Neural progenitor cell (in vitro differentiated cells): ENCODE results near the gene GARIN1A.
"Not testable (repeated sequence)": the region's sequence is repeated elsewhere in the genome, so short reads cannot be mapped to it uniquely, and the experiment has no call there.

Source experiments
- EZH2 ChIP-seq: fragments of 200-600 bp; sonication (generic); IDR thresholded peaks from 2 replicates; pipeline ENCODE4 v1.6.1; 2017; ENCODE audit warnings: antibody characterized with exemption, mild to moderate bottlenecking, moderate library complexity
- TF ChIP-seq, protein P1 (sequence below): fragments of 200-600 bp; sonication (generic); IDR thresholded peaks from 2 replicates; pipeline ENCODE4 v1.5.1; 2017; ENCODE audit warnings: antibody characterized with exemption, mild to moderate bottlenecking

DNA sequence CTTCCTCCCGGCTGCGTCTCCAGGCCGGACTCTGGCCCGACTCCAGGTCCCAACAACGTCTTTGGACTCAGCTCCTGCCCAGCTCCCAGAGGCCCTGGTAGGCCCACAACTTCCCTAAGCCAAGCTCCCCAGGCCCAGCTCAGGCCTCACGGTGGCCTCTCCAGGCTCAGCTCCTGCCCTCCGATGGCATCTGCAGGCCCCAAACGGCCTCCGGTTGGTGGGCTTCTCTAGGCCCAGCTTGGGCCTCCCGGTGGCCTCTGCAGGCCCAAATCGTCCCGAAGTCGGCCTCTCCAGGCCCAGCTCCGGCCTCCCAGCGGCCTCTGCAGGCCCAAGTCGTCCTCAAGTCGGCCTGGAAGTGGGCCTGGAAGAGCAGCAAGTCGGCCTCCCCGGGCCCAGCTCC lies 18.0 kb upstream of the GARIN1A start:
- TF ChIP-seq, protein P1, sequence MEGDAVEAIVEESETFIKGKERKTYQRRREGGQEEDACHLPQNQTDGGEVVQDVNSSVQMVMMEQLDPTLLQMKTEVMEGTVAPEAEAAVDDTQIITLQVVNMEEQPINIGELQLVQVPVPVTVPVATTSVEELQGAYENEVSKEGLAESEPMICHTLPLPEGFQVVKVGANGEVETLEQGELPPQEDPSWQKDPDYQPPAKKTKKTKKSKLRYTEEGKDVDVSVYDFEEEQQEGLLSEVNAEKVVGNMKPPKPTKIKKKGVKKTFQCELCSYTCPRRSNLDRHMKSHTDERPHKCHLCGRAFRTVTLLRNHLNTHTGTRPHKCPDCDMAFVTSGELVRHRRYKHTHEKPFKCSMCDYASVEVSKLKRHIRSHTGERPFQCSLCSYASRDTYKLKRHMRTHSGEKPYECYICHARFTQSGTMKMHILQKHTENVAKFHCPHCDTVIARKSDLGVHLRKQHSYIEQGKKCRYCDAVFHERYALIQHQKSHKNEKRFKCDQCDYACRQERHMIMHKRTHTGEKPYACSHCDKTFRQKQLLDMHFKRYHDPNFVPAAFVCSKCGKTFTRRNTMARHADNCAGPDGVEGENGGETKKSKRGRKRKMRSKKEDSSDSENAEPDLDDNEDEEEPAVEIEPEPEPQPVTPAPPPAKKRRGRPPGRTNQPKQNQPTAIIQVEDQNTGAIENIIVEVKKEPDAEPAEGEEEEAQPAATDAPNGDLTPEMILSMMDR, result not testable (repeated sequence)
- TF ChIP-seq EZH2, result not testable (repeated sequence)
